Iris pigment epithelial cell (primary cell): ENCODE results near the gene INPP4B.

Source experiments
- DNase-seq: peaks from one replicate; pipeline ENCODE4 v3.0.0-alpha.2; 2011; ENCODE audit warnings: low read depth

The INPP4B gene

DNA sequence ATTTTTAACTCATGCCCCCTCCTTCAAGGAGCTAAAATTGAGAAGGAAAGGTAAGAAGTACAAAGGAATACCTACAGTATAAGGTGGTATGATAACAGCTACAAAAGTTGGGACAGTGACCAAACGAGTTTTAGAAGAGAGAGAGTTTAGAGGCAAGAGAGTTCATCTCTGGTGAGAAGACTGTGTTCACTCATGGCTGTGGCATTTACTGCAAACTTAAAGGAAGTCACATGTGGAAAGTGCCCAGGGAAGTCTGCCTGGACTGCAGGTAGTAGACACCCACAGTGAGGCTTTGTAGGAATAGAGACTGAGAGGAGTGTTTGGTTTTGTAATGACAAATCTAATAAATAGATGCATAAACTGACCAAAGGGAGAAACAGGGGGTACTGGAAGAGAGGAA lies 716.2 kb downstream of the INPP4B start:
- DNase-seq, result no peak

GRCh38 chr4:142129473-142129872 lies 716.6 kb downstream of the INPP4B start:
- no peak for DNase-seq

GRCh38 chr4:142128529-142128928 lies 717.6 kb downstream of the INPP4B start:
- peak; percentile 5 for DNase-seq

DNA sequence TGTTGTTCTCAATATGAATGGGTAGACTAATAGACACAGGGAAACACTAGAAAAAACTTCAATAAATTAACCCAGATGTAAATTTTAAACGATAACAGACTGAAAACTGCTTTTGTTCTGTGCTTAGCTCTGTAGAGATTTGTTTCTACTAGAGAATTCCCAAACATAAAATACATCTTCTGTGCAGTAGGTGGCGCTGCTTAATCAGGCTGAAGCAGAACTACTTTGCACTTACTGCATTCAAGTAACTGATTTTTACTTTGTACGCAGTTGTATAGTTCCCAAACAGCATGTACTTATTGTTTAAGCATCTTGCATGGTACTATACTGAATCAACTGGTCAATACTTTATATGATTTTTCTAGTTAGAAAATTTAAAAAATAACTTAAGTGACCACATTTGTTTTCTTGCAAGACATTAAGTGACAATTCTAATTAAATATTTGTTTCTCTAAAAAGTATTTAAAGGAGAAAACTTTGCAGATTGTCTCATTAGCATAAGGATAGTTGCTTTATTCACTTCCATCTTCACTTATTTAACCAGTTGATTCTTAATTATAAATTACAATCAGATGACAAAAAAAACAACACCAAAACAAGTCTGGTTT lies 719.1 kb downstream of the INPP4B start:
- DNase-seq, result peak; percentile 71

DNA sequence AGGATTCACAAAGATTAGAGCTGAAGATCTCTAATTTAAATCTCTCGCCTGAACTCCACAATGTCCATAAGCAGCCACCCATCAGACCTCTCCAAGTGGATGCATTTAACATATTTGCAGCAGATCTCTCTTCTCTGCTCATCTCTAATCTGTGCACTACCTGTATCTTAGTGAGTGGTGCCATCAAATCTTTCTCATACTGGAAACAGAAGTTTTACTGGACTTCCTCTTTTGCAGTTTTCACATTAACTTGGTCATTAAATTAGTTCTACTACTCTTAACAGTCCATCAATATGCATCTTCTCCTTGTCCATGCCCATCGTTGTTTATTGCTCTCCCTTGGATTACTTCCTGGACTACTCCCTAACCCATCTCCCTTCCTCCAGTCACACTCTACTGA lies 721.2 kb downstream of the INPP4B start:
- no peak for DNase-seq

DNA sequence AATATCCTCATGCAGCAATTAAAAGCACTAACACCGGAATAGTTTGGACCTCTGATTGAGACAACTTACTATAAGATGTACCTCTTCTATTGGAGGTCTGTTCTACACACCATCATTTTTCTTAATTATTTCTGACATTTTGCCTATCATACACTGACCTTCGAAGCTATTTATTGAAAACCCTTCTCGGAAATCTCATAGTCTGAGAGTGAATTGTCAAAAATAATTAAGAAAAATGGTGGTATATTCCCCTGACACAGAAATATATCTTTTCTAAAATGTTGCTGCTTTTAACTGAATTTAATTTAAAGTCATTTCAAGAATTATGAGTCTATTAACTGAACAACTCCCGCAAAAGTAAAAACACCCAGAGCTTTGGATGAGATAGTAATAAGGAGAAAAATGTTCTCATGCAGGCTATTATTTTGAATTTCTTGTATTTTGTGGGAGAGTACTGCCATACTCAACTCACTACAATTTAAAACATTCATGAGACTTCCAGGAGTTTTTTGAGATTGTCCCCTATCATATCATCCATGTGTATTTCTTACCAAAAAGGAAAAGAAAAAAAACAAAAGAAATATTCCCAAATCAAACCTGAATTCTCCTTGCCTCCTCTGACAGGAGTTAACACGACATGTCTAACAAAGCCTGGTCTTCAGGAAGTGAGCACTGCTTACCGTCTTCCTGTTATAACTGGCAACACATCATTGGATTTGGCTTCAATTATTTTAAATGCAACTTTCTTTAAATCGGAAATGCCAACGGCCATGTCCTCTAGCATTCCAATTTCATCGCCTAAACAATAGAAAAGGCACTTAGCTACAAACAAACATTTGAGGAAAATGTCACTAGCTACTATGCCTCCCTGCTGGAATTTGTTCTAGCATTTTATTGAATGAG lies 724.4 kb downstream of the INPP4B start:
- DNase-seq, result peak; percentile 6

DNA sequence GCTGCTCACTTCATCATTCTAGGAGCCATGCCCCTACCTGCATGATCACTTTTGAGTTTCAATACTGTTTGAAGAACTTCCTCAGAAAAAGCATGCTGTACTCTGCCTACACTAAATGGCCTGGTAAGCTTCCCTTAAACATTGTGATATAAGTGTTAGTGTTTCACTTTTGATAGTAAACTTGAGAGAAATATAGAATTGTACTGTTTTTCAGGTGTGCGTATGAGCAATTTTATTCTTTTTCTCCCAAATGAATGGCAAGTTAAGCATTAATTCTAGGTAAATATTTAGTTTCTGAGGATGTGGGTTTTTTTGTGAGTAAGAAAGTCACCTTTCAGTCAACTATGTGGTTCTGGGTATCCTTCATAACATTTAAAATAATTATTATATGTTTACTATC lies 725.2 kb downstream of the INPP4B start:
- no peak for DNase-seq

DNA sequence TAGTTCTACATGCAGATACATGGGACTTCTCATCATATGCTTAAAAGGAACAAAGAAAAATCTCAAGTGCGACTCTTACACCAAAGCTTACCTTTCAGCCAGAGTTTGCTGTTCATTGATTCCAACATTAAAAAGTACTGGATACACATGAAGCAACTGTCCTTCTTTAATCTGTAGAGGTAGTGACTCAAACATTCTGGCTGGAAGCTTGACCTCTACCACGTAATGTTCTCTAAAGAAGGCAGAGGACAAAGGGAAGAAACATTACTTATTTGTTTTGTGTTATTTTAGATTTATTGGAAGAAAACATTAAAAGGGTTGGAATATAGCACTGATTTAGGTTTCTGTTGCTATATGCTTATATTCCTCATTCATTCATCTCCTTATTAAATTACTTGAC lies 733.6 kb downstream of the INPP4B start:
- DNase-seq, result peak; percentile 64

GRCh38 chr4:142110136-142110535 lies 736.0 kb downstream of the INPP4B start:
- peak; percentile 47 for DNase-seq

DNA sequence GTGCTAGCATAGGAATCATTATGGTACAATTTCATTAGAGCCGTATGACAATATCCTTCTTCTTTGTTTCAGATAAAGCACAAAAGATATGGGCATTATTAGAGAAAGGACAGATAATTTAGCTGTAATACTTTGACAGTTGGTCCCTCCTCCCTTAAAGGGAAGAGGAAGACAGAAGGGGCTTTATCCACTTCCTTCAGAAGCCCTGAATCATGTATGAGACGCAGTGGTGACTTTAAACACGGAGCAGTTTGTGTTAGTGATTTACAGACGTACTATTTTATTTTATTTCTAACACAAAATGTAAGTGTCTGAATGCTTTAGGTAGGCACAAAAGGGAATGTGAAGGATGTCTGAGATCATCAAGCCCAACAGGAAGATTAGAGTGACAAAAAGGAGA lies 742.1 kb downstream of the INPP4B start:
- no peak for DNase-seq

DNA sequence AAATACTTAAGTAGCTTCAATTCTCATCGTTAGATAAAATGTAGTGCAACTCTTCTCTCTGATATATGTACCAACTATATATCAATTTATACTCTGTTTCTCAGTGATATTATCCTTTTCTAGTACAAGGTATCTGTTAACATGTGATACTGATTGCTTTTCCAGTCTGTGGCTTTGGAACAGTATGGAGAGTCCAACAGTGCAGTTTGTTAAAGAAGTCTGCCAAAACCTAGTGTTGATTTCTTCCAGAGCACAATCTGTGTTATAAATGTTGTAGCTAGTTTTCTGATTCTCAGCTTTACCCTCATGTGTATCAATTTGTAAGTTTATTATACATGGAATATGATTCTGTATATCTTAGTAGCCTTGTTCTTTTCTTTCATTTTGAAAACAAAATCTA lies 744.7 kb downstream of the INPP4B start:
- DNase-seq, result no peak

DNA sequence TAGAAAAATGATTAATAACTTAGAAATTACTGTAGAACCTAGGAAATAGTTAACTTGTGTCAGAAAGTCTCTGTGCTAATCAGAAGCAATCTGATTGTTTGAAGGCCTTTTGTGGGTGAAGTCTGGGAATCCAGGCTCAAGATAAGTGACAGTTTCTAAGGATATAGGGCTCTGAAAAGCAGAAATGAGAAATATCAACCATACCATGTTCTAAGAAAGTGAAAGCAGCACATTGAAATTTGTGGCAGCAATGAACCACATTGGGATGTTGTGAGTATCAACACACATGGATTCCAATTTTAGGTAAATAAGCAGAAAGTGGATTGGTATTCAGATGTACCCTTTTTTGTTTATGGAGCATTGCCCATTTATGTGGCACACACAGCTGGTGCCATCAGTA lies 745.2 kb downstream of the INPP4B start:
- DNase-seq, result no peak

- DNase-seq, result no peak
Observed at GRCh38 chr4:142098900-142099545, 747.1 kb downstream of the INPP4B start.

- no peak for DNase-seq
Observed at GRCh38 chr4:142098380-142098779, 747.7 kb downstream of the INPP4B start.

GRCh38 chr4:142097015-142097414 lies 749.1 kb downstream of the INPP4B start:
- no peak for DNase-seq

DNA sequence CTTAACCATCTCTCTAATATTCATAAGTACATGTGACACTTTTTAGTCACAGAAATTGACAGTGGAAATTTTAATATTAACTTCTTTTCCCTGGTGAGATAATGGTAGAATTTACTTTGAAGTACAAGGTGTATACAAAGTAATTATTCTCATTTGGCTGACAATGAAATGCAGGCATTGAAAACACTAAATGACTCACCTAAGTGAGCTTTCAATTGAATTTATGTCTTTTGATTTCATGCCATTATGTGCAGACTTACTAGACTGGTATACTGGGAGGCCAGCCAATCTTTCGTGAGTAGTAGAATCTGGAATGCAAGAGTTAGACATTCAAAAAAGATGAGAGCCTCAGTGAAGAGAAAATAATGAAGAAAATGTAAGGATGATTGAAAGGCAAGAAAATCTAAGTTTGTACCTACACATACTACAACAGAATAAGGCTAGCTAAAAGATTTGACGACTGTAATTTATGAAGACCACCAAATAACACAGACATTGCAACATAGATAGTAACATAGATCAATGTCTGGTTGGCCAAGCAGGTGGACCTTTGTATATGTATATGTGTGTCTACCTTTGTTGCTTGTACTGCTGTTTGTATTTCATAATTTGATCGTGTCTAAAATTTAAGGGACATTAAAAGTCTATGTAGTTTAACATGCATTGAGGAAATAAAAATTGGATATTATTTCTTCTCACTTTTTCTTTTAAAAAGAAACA lies 750.1 kb downstream of the INPP4B start:
- peak; percentile 95 for DNase-seq

DNA sequence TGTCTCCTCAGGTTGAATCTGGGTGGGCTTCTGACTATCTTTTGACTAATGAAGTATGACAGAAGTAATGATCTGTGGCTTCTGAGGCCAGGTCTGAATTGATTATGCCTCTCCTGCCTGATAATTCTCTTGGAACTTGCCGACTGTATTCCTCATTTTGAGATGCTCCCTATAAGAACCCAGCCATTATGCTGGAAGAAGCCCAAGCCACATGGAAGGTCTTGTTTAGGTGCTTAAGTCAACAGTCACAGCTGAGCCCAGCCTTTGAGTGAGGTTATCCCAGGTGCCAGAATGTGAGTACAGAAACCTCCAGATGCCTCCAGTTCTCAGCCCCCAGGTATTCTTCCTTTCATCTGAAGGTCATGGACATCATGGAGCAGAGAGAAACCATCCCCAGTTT lies 753.2 kb downstream of the INPP4B start:
- no peak for DNase-seq

DNA sequence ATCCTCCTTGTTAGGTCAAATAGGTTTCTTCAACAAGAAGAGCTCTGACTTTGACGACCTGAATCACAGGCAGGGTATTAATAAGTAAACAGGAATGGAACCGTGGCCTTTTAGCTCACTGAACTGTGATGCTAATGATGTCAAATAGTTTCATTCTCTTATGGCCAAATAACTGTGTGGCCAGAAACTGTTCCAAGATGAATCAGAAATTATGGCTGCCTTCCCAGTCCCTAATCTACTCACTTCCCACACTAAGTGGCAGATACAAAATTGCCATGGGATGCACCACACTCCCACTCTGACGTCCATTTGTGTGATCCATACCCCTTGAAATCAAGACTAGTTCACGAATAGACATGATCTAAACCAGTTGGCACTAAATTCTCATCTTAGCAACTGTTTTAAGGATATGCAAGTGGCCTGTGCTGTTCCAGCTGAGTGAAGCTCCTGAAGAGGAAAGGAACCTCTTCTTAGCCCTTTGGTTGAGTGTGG lies 754.4 kb downstream of the INPP4B start:
- DNase-seq, result peak; percentile 93

- peak; percentile 95 for DNase-seq
Observed at GRCh38 chr4:142091085-142091513, 755.0 kb downstream of the INPP4B start.

DNA sequence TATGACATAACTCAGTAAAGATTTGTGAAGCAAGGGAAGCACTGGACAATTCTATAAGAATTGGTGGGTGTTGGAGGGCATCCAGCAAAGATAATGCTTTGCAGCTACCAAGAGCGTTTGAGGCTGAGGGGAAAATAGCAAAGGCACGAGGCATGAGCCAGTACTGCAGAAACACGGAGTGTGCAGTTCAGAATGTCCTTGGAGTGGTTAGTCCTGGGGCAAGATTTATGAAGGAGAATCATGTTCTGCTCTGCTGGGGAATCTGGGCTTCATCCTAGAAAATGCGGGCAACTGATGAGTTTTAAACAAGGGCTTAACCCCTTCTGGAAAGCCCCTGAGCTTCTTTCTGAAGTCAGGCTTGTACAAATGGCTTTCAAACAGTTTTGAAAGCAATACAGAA lies 757.2 kb downstream of the INPP4B start:
- peak; percentile 59 for DNase-seq

DNA sequence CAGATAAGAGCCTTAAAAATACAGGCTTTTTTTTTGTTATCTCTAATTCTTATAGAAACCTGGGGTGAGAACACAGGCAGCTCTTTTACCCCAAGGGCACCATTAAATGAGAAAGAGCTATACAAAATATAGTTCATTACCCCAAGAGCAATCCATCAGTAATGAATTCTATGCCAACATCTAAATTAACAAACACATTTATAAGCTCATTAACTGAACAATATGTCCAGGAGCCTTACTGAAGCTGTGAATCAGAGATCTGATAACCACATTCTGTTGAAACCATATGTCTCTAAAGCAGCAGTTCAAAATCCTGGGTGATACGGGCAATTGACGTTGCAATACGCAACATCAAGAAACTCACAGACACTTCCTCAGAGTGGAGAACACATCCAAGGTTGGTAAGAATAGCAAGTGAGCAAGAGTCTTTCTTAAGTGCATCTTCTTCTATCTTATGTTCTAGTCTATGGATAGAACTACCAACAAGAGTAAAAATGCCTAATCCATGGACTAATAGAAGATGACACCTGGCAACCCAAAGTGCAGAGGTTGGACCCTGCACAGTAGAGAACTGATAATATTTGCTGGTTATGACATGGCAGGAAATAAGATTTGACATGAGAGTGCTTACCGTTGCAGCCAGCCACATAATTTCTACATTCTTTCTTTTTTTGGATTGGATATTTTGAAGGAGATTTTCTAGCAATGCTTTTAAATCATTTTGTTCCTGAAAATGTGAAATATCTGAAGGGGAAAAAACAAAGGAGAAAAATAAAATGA lies 760.4 kb downstream of the INPP4B start:
- DNase-seq, result no peak
